WTC11 (cell line): ENCODE measurements around the gene ZCCHC7. TPM values are rescaled to one million over a fixed set of nuclear protein-coding genes. Genes with fewer than 3 reads are reported as not detected.

ENCODE experiments used
- ATAC-seq: fragments of 200-7000 bp; cut with Tn5 transposase; 2 replicates; pipeline ENCODE4 v1.10.0; 2021; ENCODE audit warnings: mild to moderate bottlenecking, moderate library complexity
- CTCF ChIA-PET: fragments of 300-600 bp; sonication (Branson Sonifier 250); formaldehyde crosslinking; loops from one replicate; lab custom pipeline; 2021; ENCODE audit warnings: antibody characterized with exemption; lab: Charles Lee
- POLR2A ChIA-PET: fragments of 350-600 bp; sonication (Branson Sonifier 250); formaldehyde crosslinking; loops from one replicate; lab custom pipeline; 2021; ENCODE audit warnings: antibody characterized with exemption; lab: Charles Lee
- DNase-seq: peaks from one replicate; pipeline ENCODE4 v3.0.0; 2021; ENCODE audit warnings: low spot score
- H3K27ac Mint-ChIP-seq: 2 replicates; pipeline ENCODE4 v1.8.0; 2021; ENCODE audit warnings: mixed read lengths
- H3K27me3 Mint-ChIP-seq: 2 replicates; pipeline ENCODE4 v1.8.0; 2021; ENCODE audit warnings: low read depth, mild to moderate bottlenecking, moderate library complexity, mixed read lengths
- H3K36me3 Mint-ChIP-seq: 2 replicates; pipeline ENCODE4 v1.8.0; 2021; ENCODE audit warnings: mixed read lengths
- H3K4me1 Mint-ChIP-seq: 2 replicates; pipeline ENCODE4 v1.8.0; 2022; ENCODE audit warnings: mixed read lengths
- H3K4me3 Mint-ChIP-seq: 2 replicates; pipeline ENCODE4 v1.8.0; 2021; ENCODE audit warnings: mild to moderate bottlenecking, moderate library complexity, mixed read lengths
- H3K9me3 Mint-ChIP-seq: 2 replicates; pipeline ENCODE4 v1.8.0; 2021; ENCODE audit warnings: mixed read lengths
- AFF4 ChIP-seq: sonication (generic); formaldehyde crosslinking; IDR thresholded peaks from 2 replicates; pipeline ENCODE4 v1.8.1; 2023; ENCODE audit warnings: mild to moderate bottlenecking, missing genetic modification reagents, borderline replicate concordance
- ESRRA ChIP-seq: sonication (generic); formaldehyde crosslinking; IDR thresholded peaks from 2 replicates; pipeline ENCODE4 v1.8.1; 2022; ENCODE audit warnings: mild to moderate bottlenecking, missing genetic modification reagents, borderline replicate concordance
- GRHL2 ChIP-seq: fragments of 250-450 bp; sonication (Bioruptor Pico); IDR thresholded peaks from 2 replicates; pipeline ENCODE4 v1.8.0; 2022; ENCODE audit warnings: mild to moderate bottlenecking, moderate library complexity; ENCODE audit not compliant: insufficient replicate concordance, severe bottlenecking
- JAZF1 ChIP-seq: fragments of 250-450 bp; sonication (Bioruptor Pico); IDR thresholded peaks from 2 replicates; pipeline ENCODE4 v1.9.0; 2021; ENCODE audit warnings: moderate library complexity, mild to moderate bottlenecking, inconsistent platforms
- MXD4 ChIP-seq: fragments of 250-450 bp; sonication (Bioruptor Pico); IDR thresholded peaks from 2 replicates; pipeline ENCODE4 v1.8.0; 2021; ENCODE audit warnings: mild to moderate bottlenecking, moderate library complexity, borderline replicate concordance
- NFYB ChIP-seq: sonication (generic); formaldehyde crosslinking; conservative IDR thresholded peaks from 2 replicates; pipeline ENCODE4 v1.8.0; 2022; ENCODE audit warnings: low read depth, missing genetic modification reagents
- NR1H2 ChIP-seq: sonication (generic); formaldehyde crosslinking; IDR thresholded peaks from 2 replicates; pipeline ENCODE4 v1.9.0; 2021; ENCODE audit warnings: mild to moderate bottlenecking, moderate library complexity, missing genetic modification reagents
- NR2C2 ChIP-seq: sonication (generic); formaldehyde crosslinking; IDR thresholded peaks from 2 replicates; pipeline ENCODE4 v1.8.0; 2022; ENCODE audit warnings: mild to moderate bottlenecking, missing genetic modification reagents
- OVOL2 ChIP-seq: fragments of 250-450 bp; sonication (Bioruptor Pico); IDR thresholded peaks from 2 replicates; pipeline ENCODE4 v1.9.0; 2021; ENCODE audit warnings: mild to moderate bottlenecking, borderline replicate concordance
- ZNF317 ChIP-seq: sonication (generic); formaldehyde crosslinking; IDR thresholded peaks from 2 replicates; pipeline ENCODE4 v1.8.1; 2023; ENCODE audit warnings: low read depth, mild to moderate bottlenecking, moderate library complexity, missing genetic modification reagents, borderline replicate concordance
- ZNF671 ChIP-seq: fragments of 250-450 bp; sonication (Bioruptor Pico); IDR thresholded peaks from 2 replicates; pipeline ENCODE4 v1.8.0; 2021; ENCODE audit warnings: mild to moderate bottlenecking
- total RNA-seq: library from RNA; stranded (reverse); gene quantifications from 3 replicates; pipeline ENCODE4 v1.2.3, GENCODE V29; 2021
- TF ChIP-seq, protein P1 (sequence below): fragments of 250-450 bp; sonication (Bioruptor Pico); IDR thresholded peaks from 2 replicates; pipeline ENCODE4 v1.9.0; 2021; ENCODE audit warnings: moderate library complexity, mild to moderate bottlenecking, inconsistent platforms, borderline replicate concordance
- TF ChIP-seq, protein P2 (sequence below): fragments of 250-450 bp; sonication (Bioruptor Pico); IDR thresholded peaks from 2 replicates; pipeline ENCODE4 v1.9.0; 2021; ENCODE audit warnings: mild to moderate bottlenecking, borderline replicate concordance
- TF ChIP-seq, protein P3 (sequence below): sonication (generic); formaldehyde crosslinking; conservative IDR thresholded peaks from 2 replicates; pipeline ENCODE4 v1.8.1; 2022; ENCODE audit warnings: mild to moderate bottlenecking, missing genetic modification reagents
- TF ChIP-seq, protein P4 (sequence below): sonication (generic); formaldehyde crosslinking; IDR thresholded peaks from 2 replicates; pipeline ENCODE4 v1.8.0; 2022; ENCODE audit warnings: mild to moderate bottlenecking, missing genetic modification reagents
- TF ChIP-seq, protein P5 (sequence below): sonication (generic); formaldehyde crosslinking; IDR thresholded peaks from 2 replicates; pipeline ENCODE4 v1.8.1; 2022; ENCODE audit warnings: mild to moderate bottlenecking, moderate library complexity, missing genetic modification reagents
- TF ChIP-seq, protein P6 (sequence below): sonication (generic); formaldehyde crosslinking; IDR thresholded peaks from 2 replicates; pipeline ENCODE4 v1.8.0; 2022; ENCODE audit warnings: missing genetic modification reagents

The ZCCHC7 gene
- total RNA-seq, 1 experiment from 2014 or later: 30.1 TPM

DNA sequence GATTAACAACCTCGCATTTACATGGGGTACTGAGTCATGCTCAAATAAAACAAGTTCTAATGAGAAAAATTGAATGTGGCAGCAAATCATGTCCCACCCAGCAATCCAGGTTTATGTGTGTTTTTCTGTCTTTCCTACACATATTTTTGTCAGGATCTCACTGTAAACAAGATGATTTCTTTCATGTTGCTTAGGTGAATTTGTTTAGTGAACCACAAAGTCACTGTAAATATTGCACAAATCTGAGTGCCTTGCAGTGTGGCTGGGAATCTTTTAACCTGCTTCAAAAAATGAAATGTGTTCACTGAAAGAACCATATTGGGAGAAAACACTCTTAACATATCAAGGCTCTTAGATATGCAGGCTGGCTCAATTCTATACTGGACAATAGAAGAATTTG lies 23.1 kb upstream of the ZCCHC7 start:
- ATAC-seq: no peak
- peaks cover 10% of the 10 kb centered on the region for H3K4me1 Mint-ChIP-seq
- no peaks in the 10 kb centered on the region for H3K27me3 Mint-ChIP-seq
- H3K4me3 Mint-ChIP-seq: no peak overlapping the region
- no peak for TF ChIP-seq OVOL2 (CRISPR knock-in tag)
- no peak for TF ChIP-seq NR2C2 (CRISPR knock-in tag)
- TF ChIP-seq, protein P1, sequence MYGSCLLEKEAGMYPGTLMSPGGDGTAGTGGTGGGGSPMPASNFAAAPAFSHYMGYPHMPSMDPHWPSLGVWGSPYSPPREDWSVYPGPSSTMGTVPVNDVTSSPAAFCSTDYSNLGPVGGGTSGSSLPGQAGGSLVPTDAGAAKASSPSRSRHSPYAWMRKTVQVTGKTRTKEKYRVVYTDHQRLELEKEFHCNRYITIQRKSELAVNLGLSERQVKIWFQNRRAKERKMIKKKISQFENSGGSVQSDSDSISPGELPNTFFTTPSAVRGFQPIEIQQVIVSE: no peak
- no peak for TF ChIP-seq GRHL2
- no peak for TF ChIP-seq ZNF671 (CRISPR knock-in tag)
- TF ChIP-seq JAZF1 (CRISPR knock-in tag): no peak
- no peak for TF ChIP-seq NR1H2 (CRISPR knock-in tag)
- TF ChIP-seq, protein P2, sequence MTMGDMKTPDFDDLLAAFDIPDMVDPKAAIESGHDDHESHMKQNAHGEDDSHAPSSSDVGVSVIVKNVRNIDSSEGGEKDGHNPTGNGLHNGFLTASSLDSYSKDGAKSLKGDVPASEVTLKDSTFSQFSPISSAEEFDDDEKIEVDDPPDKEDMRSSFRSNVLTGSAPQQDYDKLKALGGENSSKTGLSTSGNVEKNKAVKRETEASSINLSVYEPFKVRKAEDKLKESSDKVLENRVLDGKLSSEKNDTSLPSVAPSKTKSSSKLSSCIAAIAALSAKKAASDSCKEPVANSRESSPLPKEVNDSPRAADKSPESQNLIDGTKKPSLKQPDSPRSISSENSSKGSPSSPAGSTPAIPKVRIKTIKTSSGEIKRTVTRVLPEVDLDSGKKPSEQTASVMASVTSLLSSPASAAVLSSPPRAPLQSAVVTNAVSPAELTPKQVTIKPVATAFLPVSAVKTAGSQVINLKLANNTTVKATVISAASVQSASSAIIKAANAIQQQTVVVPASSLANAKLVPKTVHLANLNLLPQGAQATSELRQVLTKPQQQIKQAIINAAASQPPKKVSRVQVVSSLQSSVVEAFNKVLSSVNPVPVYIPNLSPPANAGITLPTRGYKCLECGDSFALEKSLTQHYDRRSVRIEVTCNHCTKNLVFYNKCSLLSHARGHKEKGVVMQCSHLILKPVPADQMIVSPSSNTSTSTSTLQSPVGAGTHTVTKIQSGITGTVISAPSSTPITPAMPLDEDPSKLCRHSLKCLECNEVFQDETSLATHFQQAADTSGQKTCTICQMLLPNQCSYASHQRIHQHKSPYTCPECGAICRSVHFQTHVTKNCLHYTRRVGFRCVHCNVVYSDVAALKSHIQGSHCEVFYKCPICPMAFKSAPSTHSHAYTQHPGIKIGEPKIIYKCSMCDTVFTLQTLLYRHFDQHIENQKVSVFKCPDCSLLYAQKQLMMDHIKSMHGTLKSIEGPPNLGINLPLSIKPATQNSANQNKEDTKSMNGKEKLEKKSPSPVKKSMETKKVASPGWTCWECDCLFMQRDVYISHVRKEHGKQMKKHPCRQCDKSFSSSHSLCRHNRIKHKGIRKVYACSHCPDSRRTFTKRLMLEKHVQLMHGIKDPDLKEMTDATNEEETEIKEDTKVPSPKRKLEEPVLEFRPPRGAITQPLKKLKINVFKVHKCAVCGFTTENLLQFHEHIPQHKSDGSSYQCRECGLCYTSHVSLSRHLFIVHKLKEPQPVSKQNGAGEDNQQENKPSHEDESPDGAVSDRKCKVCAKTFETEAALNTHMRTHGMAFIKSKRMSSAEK (CRISPR knock-in tag): no peak
- TF ChIP-seq MXD4: no peak
- TF ChIP-seq, protein P3, sequence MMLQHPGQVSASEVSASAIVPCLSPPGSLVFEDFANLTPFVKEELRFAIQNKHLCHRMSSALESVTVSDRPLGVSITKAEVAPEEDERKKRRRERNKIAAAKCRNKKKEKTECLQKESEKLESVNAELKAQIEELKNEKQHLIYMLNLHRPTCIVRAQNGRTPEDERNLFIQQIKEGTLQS (CRISPR knock-in tag): no peak
- H3K36me3 Mint-ChIP-seq: no peaks in the 10 kb centered on the region
- no peak overlapping the region for H3K27ac Mint-ChIP-seq
- POLR2A ChIA-PET: no interaction called here
- no peak for DNase-seq
- H3K9me3 Mint-ChIP-seq: no peaks in the 10 kb centered on the region
- CTCF ChIA-PET: no interaction called here

GRCh38 chr9:37100327-37100726 lies 20.0 kb upstream of the ZCCHC7 start:
- no peak overlapping the region for H3K27ac Mint-ChIP-seq
- CTCF ChIA-PET: interaction anchor here (0.6 kb wide), 1 partner anchor 311 kb away, joined by 3 read pairs; no protein-coding TSS in a partner anchor
- TF ChIP-seq, protein P4, sequence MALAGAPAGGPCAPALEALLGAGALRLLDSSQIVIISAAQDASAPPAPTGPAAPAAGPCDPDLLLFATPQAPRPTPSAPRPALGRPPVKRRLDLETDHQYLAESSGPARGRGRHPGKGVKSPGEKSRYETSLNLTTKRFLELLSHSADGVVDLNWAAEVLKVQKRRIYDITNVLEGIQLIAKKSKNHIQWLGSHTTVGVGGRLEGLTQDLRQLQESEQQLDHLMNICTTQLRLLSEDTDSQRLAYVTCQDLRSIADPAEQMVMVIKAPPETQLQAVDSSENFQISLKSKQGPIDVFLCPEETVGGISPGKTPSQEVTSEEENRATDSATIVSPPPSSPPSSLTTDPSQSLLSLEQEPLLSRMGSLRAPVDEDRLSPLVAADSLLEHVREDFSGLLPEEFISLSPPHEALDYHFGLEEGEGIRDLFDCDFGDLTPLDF (CRISPR knock-in tag): no peak
- no peak for TF ChIP-seq OVOL2 (CRISPR knock-in tag)
- TF ChIP-seq AFF4: no peak
- TF ChIP-seq NFYB (CRISPR knock-in tag): no peak
- TF ChIP-seq, protein P5, sequence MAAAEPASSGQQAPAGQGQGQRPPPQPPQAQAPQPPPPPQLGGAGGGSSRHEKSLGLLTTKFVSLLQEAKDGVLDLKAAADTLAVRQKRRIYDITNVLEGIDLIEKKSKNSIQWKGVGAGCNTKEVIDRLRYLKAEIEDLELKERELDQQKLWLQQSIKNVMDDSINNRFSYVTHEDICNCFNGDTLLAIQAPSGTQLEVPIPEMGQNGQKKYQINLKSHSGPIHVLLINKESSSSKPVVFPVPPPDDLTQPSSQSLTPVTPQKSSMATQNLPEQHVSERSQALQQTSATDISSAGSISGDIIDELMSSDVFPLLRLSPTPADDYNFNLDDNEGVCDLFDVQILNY (CRISPR knock-in tag): no peak
- TF ChIP-seq ESRRA: no peak
- TF ChIP-seq, protein P6, sequence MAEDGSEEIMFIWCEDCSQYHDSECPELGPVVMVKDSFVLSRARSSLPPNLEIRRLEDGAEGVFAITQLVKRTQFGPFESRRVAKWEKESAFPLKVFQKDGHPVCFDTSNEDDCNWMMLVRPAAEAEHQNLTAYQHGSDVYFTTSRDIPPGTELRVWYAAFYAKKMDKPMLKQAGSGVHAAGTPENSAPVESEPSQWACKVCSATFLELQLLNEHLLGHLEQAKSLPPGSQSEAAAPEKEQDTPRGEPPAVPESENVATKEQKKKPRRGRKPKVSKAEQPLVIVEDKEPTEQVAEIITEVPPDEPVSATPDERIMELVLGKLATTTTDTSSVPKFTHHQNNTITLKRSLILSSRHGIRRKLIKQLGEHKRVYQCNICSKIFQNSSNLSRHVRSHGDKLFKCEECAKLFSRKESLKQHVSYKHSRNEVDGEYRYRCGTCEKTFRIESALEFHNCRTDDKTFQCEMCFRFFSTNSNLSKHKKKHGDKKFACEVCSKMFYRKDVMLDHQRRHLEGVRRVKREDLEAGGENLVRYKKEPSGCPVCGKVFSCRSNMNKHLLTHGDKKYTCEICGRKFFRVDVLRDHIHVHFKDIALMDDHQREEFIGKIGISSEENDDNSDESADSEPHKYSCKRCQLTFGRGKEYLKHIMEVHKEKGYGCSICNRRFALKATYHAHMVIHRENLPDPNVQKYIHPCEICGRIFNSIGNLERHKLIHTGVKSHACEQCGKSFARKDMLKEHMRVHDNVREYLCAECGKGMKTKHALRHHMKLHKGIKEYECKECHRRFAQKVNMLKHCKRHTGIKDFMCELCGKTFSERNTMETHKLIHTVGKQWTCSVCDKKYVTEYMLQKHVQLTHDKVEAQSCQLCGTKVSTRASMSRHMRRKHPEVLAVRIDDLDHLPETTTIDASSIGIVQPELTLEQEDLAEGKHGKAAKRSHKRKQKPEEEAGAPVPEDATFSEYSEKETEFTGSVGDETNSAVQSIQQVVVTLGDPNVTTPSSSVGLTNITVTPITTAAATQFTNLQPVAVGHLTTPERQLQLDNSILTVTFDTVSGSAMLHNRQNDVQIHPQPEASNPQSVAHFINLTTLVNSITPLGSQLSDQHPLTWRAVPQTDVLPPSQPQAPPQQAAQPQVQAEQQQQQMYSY (CRISPR knock-in tag): no peak
- TF ChIP-seq ZNF317: no peak
- no peak for TF ChIP-seq MXD4

More at GRCh38 chr9:37100327-37100726, 20.0 kb upstream of the ZCCHC7 start:
- POLR2A ChIA-PET: no interaction called here
- H3K36me3 Mint-ChIP-seq: no peaks in the 10 kb centered on the region; the same call in 1 of the 2 replicates
- DNase-seq (no peak), ATAC-seq (peak; percentile 47)
- H3K27me3 Mint-ChIP-seq: no peaks in the 10 kb centered on the region
- 0 out of 2 replicates have a peak, but pooled peaks cover 3% of the 10 kb centered on the region for H3K9me3 Mint-ChIP-seq
- peaks cover 10% of the 10 kb centered on the region for H3K4me1 Mint-ChIP-seq
- H3K4me3 Mint-ChIP-seq: no peak overlapping the region
